Measurements from ENCODE around the gene CNEP1R1. TPM values are rescaled to one million over a fixed set of nuclear protein-coding genes. Genes with fewer than 3 reads are reported as not detected.

CNEP1R1 gene
- total RNA-seq, 2 experiments from 2014 or later: 30.1 to 36.1 TPM

DNA sequence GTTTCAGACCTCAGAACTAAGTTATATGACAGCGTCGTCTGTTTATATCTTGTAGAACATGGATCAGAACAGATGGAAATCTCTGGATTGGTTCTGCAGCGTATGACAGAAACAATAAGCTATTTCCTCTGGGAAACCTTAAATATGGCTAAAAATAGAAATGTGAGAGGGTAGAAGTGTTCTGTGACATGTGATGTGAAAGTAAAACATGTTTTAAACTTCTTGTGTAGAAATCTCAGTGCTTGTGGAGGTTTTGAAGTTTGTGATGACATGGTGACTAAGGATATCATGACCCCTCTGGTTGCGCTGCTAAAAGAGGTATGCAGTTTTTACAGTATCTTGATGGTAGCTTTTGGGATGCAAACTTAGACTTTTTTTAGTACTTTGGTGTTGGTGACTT is 43.5 kb downstream of the CNEP1R1 start:
- DNase-seq: no peak
- Mint-ChIP-seq H3K9me3 (no peaks in the 10 kb centered on the region), H3K4me1 (peaks cover 61% of the 10 kb centered on the region), H3K36me3 (ENCODE audit: low read depth) (peaks cover 41% of the 10 kb centered on the region), H3K27me3 (no peaks in the 10 kb centered on the region), H3K4me3 (no peak overlapping the region), H3K27ac (no peak overlapping the region)
- ChIA-PET CTCF (interaction anchor here (0.6 to 7.0 kb wide), 10 partner anchors 37 to 603 kb away, joined by 3 to 124 read pairs (median 4); partner anchors contain the start of gene CNEP1R1), POLR2A (interaction anchor here (0.9 to 5.3 kb wide), 4 partner anchors 43 to 207 kb away, joined by 3 to 37 read pairs (median 14); partner anchors contain the start of gene CNEP1R1)

- H3K9me3 Mint-ChIP-seq: no peaks in the 10 kb centered on the region
- DNase-seq: no peak
- ChIA-PET CTCF (interaction anchor here (0.6 to 7.0 kb wide), 6 partner anchors 45 to 596 kb away, joined by 3 to 124 read pairs (median 8); partner anchors contain the start of gene CNEP1R1), POLR2A (interaction anchor here (0.9 to 5.3 kb wide), 3 partner anchors 44 to 206 kb away, joined by 3 to 37 read pairs (median 9); partner anchors contain the start of gene CNEP1R1)
- H3K36me3 Mint-ChIP-seq (ENCODE audit: low read depth): peaks cover 44% of the 10 kb centered on the region
- no peak overlapping the region for H3K27ac Mint-ChIP-seq
- peaks cover 61% of the 10 kb centered on the region for H3K4me1 Mint-ChIP-seq
- no peak overlapping the region for H3K4me3 Mint-ChIP-seq
- no peaks in the 10 kb centered on the region for H3K27me3 Mint-ChIP-seq
Observed at GRCh38 chr16:50069060-50069459, 44.0 kb downstream of the CNEP1R1 start.

- H3K36me3 Mint-ChIP-seq (ENCODE audit: low read depth): peaks cover 51% of the 10 kb centered on the region
- peaks cover 57% of the 10 kb centered on the region for H3K4me1 Mint-ChIP-seq
- CTCF ChIA-PET: interaction anchor here (1.2 to 5.5 kb wide), 2 partner anchors 50 to 140 kb away, joined by 3 to 124 read pairs; no protein-coding TSS in a partner anchor
- no peak overlapping the region for H3K27ac Mint-ChIP-seq
- DNase-seq: no peak
- no peak overlapping the region for H3K4me3 Mint-ChIP-seq
- POLR2A ChIA-PET: no interaction called here
- no peaks in the 10 kb centered on the region for H3K9me3 Mint-ChIP-seq
- H3K27me3 Mint-ChIP-seq: no peaks in the 10 kb centered on the region
Observed at GRCh38 chr16:50071075-50071671, 46.1 kb downstream of the CNEP1R1 start.

DNA sequence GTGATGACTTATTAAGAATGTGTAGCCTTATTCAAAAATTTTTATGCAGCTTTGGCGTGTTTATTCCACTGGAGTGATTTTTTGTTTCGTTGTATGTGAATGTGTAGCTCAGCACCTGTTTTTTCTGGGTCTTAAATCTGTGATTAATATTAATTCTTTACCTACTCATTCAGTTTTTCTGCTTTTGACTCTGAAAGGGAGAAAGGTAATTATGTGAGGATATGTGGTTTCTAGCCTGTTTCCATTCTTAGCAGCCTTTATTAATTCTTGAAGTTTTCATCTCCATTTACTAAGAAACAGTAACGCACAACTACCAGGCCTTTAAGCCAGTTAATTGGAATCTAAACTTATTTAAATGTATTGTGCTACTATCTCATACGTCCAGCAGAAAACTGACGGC is 47.7 kb downstream of the CNEP1R1 start:
- Mint-ChIP-seq H3K4me1 (peaks cover 47% of the 10 kb centered on the region), H3K27me3 (no peaks in the 10 kb centered on the region), H3K9me3 (no peaks in the 10 kb centered on the region), H3K27ac (no peak overlapping the region), H3K36me3 (ENCODE audit: low read depth) (peaks cover 58% of the 10 kb centered on the region), H3K4me3 (no peak overlapping the region)
- ChIA-PET CTCF (interaction anchor here (1.1 kb wide), 1 partner anchor 47 kb away, joined by 3 read pairs; the partner anchor contains the start of gene CNEP1R1), POLR2A (no interaction called here)
- DNase-seq: no peak

DNA sequence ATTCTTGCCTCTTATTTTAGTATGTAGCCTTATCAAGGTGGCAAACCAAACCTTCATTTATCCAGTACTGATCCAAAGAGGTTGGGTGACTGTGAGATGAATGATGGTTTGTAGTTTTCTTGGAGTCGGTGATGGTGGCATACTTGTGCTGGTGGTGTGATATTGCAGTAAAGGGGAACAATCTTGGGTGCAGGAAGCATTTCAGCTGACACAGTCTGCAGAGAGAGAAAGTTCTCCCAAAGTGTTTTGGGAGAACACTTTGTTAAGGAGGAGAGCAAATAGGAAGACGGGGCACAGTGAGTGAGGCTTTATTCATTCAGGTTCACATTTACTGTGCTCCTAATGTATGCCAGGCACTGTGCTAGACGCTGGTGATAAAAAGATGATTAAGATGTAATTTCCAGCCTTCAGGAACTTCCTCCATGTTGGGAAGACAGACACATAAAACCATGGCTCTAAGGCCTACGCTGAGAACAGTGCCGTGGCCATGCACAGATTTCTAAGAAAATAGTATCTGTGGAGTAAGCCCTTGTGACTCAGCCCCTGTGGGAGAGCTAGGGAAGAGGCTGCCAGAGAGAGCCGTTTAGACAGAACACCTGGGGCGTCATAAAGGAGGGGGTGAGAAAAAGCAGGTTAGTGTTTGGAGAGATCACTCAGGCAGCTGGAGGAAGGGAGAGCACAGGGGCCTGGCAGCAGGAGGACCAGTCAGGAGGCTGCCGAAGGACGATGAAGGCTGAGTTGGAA is 54.5 kb downstream of the CNEP1R1 start:
- H3K27ac Mint-ChIP-seq: no peak overlapping the region
- H3K4me1 Mint-ChIP-seq: peaks cover 20% of the 10 kb centered on the region
- no peaks in the 10 kb centered on the region for H3K9me3 Mint-ChIP-seq
- H3K4me3 Mint-ChIP-seq: no peak overlapping the region
- H3K27me3 Mint-ChIP-seq: no peaks in the 10 kb centered on the region
- CTCF ChIA-PET: interaction anchor here (0.6 kb wide), 1 partner anchor 18 kb away, joined by 4 read pairs; no protein-coding TSS in a partner anchor
- peaks cover 56% of the 10 kb centered on the region for H3K36me3 Mint-ChIP-seq (ENCODE audit: low read depth)
- POLR2A ChIA-PET: interaction anchor here (1.5 kb wide), 1 partner anchor 13 kb away, joined by 4 read pairs; the partner anchor contains the start of gene HEATR3
- DNase-seq: no peak

DNA sequence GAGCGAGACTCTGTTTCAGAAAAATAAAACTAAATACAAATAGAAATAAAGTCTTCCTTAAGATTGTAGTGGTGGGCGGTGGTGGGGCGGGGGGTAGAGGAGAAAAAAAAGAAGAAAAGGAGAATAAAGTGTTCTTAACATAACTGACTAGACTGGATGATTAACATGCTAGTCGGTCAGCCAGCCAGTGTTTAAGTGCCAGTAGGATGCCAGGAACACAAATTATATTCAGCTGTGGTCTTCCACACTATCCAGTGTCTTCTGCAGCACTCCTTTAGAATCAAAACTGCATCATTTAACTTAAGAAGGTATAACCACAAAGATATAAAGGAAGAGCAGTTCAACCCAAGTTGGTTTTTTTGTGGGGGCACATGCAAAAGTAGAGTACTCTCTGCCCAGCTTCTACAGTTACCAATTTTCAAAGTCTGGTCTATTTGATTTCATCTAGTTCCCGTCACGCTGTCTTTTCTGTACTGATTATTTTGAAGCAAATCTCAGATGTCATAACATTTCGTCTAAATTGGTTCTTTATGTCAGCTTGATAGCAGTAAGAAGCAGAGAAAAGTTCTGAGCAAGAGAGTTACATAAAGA is 56.5 kb downstream of the CNEP1R1 start:
- no peaks in the 10 kb centered on the region for H3K9me3 Mint-ChIP-seq
- ChIA-PET POLR2A (no interaction called here), CTCF (interaction anchor here (1.2 kb wide), 1 partner anchor 14 kb away, joined by 3 read pairs; no protein-coding TSS in a partner anchor)
- H3K4me3 Mint-ChIP-seq: no peak overlapping the region
- no peak for DNase-seq
- no peak overlapping the region for H3K27ac Mint-ChIP-seq
- H3K27me3 Mint-ChIP-seq: no peaks in the 10 kb centered on the region
- peaks cover 18% of the 10 kb centered on the region for H3K4me1 Mint-ChIP-seq
- peaks cover 61% of the 10 kb centered on the region for H3K36me3 Mint-ChIP-seq (ENCODE audit: low read depth)

DNA sequence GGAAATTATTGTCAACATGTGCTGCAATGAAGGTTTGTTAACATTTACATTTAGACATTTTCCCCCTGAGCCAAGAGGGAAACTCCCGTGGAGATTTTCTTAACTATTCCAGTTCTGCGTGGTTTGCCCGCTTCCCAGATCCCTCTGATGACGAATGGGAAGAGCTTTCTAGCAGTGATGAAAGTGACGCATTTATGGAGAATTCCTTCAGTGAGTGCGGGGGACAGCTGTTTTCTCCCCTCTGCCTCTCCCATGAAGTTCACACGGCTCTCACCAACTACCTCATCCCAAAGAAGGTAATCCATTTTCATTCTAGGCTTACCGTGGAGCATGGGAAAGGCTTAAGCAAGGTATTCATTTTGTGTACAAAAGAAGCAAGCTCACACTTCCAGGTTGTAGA is 59.0 kb downstream of the CNEP1R1 start:
- H3K27me3 Mint-ChIP-seq: no peaks in the 10 kb centered on the region
- DNase-seq: no peak
- peaks cover 12% of the 10 kb centered on the region for H3K4me1 Mint-ChIP-seq
- no peak overlapping the region for H3K27ac Mint-ChIP-seq
- H3K4me3 Mint-ChIP-seq: no peak overlapping the region
- POLR2A ChIA-PET: interaction anchor here (1.3 kb wide), 1 partner anchor 68 kb away, joined by 3 read pairs; no protein-coding TSS in a partner anchor
- CTCF ChIA-PET: interaction anchor here (1.3 to 1.6 kb wide), 2 partner anchors 16 to 59 kb away, joined by 3 to 6 read pairs; partner anchors contain the start of gene CNEP1R1
- H3K36me3 Mint-ChIP-seq (ENCODE audit: low read depth): peaks cover 58% of the 10 kb centered on the region
- no peaks in the 10 kb centered on the region for H3K9me3 Mint-ChIP-seq

DNA sequence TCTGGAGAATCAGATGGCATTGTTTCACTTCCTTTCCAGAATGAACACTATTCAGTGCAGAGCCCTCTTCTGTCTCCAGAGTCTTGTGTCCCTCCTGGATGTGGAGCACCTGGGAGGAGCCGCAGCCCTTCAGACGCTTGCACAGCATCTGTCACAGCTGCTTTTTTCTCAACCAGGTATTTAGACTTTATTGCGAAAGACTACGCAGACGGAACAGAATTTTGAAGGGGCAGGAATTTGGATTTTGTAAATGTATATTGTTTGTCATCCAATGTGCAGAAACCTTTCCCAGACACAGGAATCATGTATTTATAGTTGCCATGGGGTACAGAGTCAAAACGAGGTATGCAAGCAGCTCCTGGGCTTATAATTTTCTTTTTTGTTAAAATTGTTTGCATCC is 61.2 kb downstream of the CNEP1R1 start:
- ChIA-PET POLR2A (no interaction called here), CTCF (interaction anchor here (1.5 to 1.8 kb wide), 2 partner anchors 20 to 124 kb away, joined by 3 to 4 read pairs; partner anchors contain the start of gene HEATR3)
- no peak for DNase-seq
- Mint-ChIP-seq H3K4me3 (no peak overlapping the region), H3K27ac (no peak overlapping the region), H3K27me3 (no peaks in the 10 kb centered on the region), H3K9me3 (no peaks in the 10 kb centered on the region), H3K36me3 (ENCODE audit: low read depth) (peaks cover 54% of the 10 kb centered on the region), H3K4me1 (peaks cover 2% of the 10 kb centered on the region)

Other genes starting within 250 kb of the CNEP1R1 start
- gene ZNF423, start 169.1 kb upstream of the CNEP1R1 start, total RNA-seq: not detected
- 10 to 100 TPM; 20.7 to 21.3 TPM for gene HEATR3, start 40.7 kb downstream of the CNEP1R1 start, total RNA-seq
- gene TENT4B, start 128.1 kb downstream of the CNEP1R1 start, total RNA-seq: 10 to 100 TPM; 17.5 to 18.0 TPM
- 100 to 1,000 TPM; 266 to 270 TPM for gene ADCY7, start 241.3 kb downstream of the CNEP1R1 start, total RNA-seq

Measured in activated CD4-positive, alpha-beta memory T cell treated with anti-CD3 and anti-CD28 coated beads, Interleukin-2, amount 10 ng/mL, durations not matched to agents 7 days and 5 days (primary cell).